Gastrocnemius medialis (tissue), 4 donors: ENCODE measurements around the gene L3MBTL1. TPM values are rescaled to one million over a fixed set of nuclear protein-coding genes. Genes with fewer than 3 reads are reported as not detected.

ENCODE experiments used
- ATAC-seq, 2 donors: fragments of 150-250 bp; one replicate each; pipeline ENCODE4 v1.9.1; 2016
- DNase-seq, 2 donors: peaks; one replicate each; pipeline ENCODE4 v3.0.0-alpha.2; 2019
- H3K27ac ChIP-seq, 4 donors: fragments of 200-600 bp; sonication (generic); 1 replicate in 1 of 4; 2 replicates in 3 of 4; pipeline ENCODE4 v1.5.1; 2016 to 2018; ENCODE audit warnings: mild to moderate bottlenecking in 2 of 4, moderate library complexity in 1 of 4
- H3K27me3 ChIP-seq, 3 donors: fragments of 200-600 bp; sonication (generic) in 2 of 3; 1 replicate in 1 of 3; 2 replicates in 2 of 3; pipeline versions ENCODE4 v1.5.1 to v1.6.0; 2016 to 2019; ENCODE audit warnings: mild to moderate bottlenecking in 1 of 3, moderate library complexity in 1 of 3
- H3K36me3 ChIP-seq, 2 donors: fragments of 200-600 bp; sonication (generic) in 1 of 2; one replicate each; pipeline ENCODE4 v1.5.1; 2017 to 2018
- H3K4me1 ChIP-seq, 2 donors: fragments of 200-600 bp; sonication (generic) in 1 of 2; one replicate each; pipeline ENCODE4 v1.5.1; 2016 to 2017; ENCODE audit warnings: mild to moderate bottlenecking in 2 of 2
- H3K4me3 ChIP-seq, 4 donors: fragments of 200-600 bp; sonication (generic) in 3 of 4; 1 replicate in 1 of 4; 2 replicates in 3 of 4; pipeline ENCODE4 v1.5.1; 2016 to 2019; ENCODE audit warnings: mild to moderate bottlenecking in 2 of 4
- H3K9me3 ChIP-seq, 3 donors: fragments of 200-600 bp; sonication (generic) in 2 of 3; 1 replicate in 1 of 3; 2 replicates in 2 of 3; pipeline ENCODE4 v1.5.1; 2016 to 2019
- POLR2A ChIP-seq, 2 donors: fragments of 450-650 bp; IDR thresholded peaks; one replicate each; pipeline ENCODE4 v1.6.1; 2017; ENCODE audit warnings: antibody characterized with exemption in 2 of 2, mild to moderate bottlenecking in 2 of 2, moderate library complexity in 2 of 2
- in situ Hi-C, 4 donors: fragments of 200-750 bp; cut with MboI; loops; one replicate each; pipeline versions ENCODE4 v1.15.0 to v1.8.0; 2017; ENCODE audit warnings: low sequenced_read_pairs in 4 of 4
- intact Hi-C: fragments of 100-400 bp; cut with DNase I; formaldehyde crosslinking; loops from one replicate; pipeline ENCODE4 v1.15.1; 2023; ENCODE audit warnings: low total_unique reads
- total RNA-seq, 4 donors: library from RNA; depleted of rRNA; stranded (reverse); fragments of >200 nt; gene quantifications; one replicate each; pipeline versions ENCODE4 v1.1.0 to v1.2.3, GENCODE V29; 2016
- TF ChIP-seq, protein P1 (sequence below), 5 experiments: fragments of 450-650 bp in 3 of 5; fragments of 200-600 bp in 2 of 5; sonication (generic) in 2 of 5; IDR thresholded peaks in 4 of 5; conservative IDR thresholded peaks in 1 of 5; 1 replicate in 4 of 5; 2 replicates in 1 of 5; pipeline ENCODE4 v1.5.1; 2016 to 2019; ENCODE audit warnings: antibody characterized with exemption in 5 of 5, mild to moderate bottlenecking in 3 of 5, moderate library complexity in 3 of 5

Gene L3MBTL1
- total RNA-seq, 4 donors from 2014 or later, result 1.1 to 6.0 (median 3.7) TPM

DNA sequence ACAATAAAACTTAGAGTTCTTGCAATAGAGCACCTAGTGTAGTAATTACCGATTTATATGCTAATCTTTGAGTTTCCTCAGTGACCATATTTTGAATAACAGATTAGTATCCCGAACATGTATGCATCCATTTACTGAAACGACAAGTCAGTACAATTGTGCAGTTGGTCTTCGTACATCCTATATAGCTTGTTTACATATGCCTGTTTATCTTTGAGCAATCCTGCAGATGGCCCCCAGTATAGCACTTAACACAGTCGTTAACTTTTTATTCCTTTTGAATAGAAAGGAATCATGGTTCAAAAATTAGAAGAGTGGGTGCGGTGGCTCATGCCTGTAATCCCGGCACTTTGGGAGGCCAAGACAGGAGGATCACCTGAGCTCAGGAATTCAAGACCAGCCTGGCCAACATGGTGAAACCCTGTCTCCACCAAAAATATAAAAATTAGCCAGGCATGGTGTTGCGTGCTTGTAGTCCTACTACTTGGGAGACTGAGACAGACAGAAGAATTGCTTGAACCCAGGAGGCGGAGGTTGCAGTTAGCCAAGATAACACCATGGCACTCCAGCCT, 43.2 kb upstream of the L3MBTL1 start:
- DNase-seq, result no peak
- ATAC-seq, result no peak
- Histone ChIP-seq H3K9me3 (no peaks in the 10 kb centered on the region), H3K4me1 (peaks cover 5 to 23% of the 10 kb centered on the region in 2 donors), H3K27me3 (no peaks in the 10 kb centered on the region), H3K4me3 (no peak overlapping the region), H3K27ac (no peak overlapping the region), H3K36me3 (peaks cover 2 to 78% of the 10 kb centered on the region in 2 donors)
- no peak for TF ChIP-seq POLR2A (IDR thresholded peaks at IDR 0.05)
- TF ChIP-seq, protein P1, sequence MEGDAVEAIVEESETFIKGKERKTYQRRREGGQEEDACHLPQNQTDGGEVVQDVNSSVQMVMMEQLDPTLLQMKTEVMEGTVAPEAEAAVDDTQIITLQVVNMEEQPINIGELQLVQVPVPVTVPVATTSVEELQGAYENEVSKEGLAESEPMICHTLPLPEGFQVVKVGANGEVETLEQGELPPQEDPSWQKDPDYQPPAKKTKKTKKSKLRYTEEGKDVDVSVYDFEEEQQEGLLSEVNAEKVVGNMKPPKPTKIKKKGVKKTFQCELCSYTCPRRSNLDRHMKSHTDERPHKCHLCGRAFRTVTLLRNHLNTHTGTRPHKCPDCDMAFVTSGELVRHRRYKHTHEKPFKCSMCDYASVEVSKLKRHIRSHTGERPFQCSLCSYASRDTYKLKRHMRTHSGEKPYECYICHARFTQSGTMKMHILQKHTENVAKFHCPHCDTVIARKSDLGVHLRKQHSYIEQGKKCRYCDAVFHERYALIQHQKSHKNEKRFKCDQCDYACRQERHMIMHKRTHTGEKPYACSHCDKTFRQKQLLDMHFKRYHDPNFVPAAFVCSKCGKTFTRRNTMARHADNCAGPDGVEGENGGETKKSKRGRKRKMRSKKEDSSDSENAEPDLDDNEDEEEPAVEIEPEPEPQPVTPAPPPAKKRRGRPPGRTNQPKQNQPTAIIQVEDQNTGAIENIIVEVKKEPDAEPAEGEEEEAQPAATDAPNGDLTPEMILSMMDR (IDR thresholded peaks at IDR 0.05 in 4 of 5, conservative IDR thresholded peaks at IDR 0.05 in 1 of 5), result no peak
- in situ Hi-C loops, result loop anchor here in 1 of 4 donors (25.0 kb wide), 1 partner anchor 748 kb away; the partner anchor contains the start of gene OSER1
- intact Hi-C loops, result no loop called here

DNA sequence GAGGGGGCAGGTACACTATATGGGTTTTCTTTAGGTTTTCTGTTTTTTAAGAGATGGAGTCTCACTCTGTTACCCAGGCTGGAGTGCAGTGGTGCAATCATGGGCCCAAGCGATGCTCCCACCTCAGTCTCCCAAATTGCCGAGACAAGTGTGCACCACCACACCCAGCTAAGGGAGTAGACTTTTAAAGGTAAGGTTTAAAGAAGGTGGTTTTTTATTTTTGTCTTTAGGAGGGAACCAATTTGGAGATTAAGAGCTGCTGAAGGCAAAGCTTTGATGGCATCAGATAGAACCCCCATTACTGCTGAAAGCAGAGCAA, 41.9 kb upstream of the L3MBTL1 start:
- Histone ChIP-seq H3K27me3 (no peaks in the 10 kb centered on the region), H3K9me3 (no peaks in the 10 kb centered on the region), H3K36me3 (peaks cover 2 to 70% of the 10 kb centered on the region in 2 donors), H3K27ac (no peak overlapping the region), H3K4me1 (peaks cover 0 to 19% of the 10 kb centered on the region in 2 donors), H3K4me3 (no peak overlapping the region)
- intact Hi-C loops, result no loop called here
- TF ChIP-seq POLR2A (IDR thresholded peaks at IDR 0.05), result no peak
- TF ChIP-seq, protein P1 (IDR thresholded peaks at IDR 0.05 in 4 of 5, conservative IDR thresholded peaks at IDR 0.05 in 1 of 5), result no peak
- DNase-seq (no peak), ATAC-seq (no peak)
- in situ Hi-C loops, result loop anchor here in 1 of 4 donors (25.0 kb wide), 1 partner anchor 747 kb away; the partner anchor contains the start of gene OSER1

DNA sequence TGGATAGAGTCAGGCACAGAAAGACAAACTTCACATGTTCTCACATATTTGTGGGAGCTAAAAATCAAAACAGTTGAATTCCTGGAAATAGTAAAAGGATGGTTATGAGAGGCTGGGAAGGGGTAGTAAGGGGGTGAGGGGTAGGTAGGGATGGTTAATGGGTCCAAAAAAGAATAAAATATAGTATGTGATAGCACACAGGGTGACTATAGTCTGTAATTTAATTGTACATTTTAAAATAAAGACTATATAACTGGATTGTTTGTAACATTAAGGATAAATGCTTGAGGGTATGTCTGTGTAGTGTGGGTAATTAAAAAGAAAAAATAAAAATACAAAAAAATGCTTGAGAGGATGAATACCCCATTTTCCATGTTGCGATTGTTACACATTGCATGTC, 39.9 kb upstream of the L3MBTL1 start:
- intact Hi-C loops (no loop called here), in situ Hi-C loops (loop anchor here in 1 of 4 donors (25.0 kb wide), 1 partner anchor 745 kb away; the partner anchor contains the start of gene OSER1)
- TF ChIP-seq, protein P1 (IDR thresholded peaks at IDR 0.05 in 4 of 5, conservative IDR thresholded peaks at IDR 0.05 in 1 of 5), result no peak
- no peak for TF ChIP-seq POLR2A (IDR thresholded peaks at IDR 0.05)
- Histone ChIP-seq H3K27me3 (no peaks in the 10 kb centered on the region), H3K27ac (no peak overlapping the region), H3K36me3 (peaks cover 0 to 52% of the 10 kb centered on the region in 2 donors), H3K9me3 (no peaks in the 10 kb centered on the region), H3K4me3 (no peak overlapping the region), H3K4me1 (peaks cover 0 to 6% of the 10 kb centered on the region in 2 donors)
- ATAC-seq (no peak), DNase-seq (no peak)

DNA sequence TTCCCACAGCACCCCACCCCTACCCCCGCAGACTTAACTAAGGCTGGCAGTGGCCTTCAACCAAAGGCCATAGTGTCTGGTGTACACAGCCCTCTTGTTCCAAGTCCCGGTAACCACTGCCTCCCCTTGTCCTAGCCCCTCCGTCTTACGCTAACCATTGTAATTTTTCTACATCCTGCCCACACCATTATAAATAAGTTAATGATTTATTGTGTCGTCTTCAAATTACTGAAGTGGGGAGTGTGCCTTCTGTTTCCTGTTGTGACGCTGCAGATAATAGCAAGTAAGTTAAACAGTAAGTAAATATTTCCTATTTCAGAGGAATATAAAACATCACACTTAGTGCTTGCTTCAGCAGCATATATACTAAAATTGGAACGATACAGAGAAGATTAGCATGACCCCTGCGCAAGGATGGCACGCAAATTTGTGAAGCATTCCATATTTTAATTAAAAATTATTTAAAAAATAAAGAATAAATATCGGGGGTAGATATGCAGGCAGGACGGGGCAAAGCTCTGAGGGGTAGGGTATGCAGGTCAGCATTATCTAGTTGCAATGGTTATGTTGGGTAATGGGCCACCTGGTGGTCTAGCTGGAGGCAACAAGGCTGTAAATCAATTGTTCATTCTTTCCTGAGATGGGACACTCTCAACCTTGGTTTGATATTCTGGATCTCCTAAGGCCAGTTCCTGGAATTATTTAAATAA, 34.7 kb upstream of the L3MBTL1 start:
- Histone ChIP-seq H3K4me3 (no peak overlapping the region), H3K36me3 (peaks cover 0 to 16% of the 10 kb centered on the region in 2 donors), H3K27me3 (no peaks in the 10 kb centered on the region), H3K27ac (no peak overlapping the region), H3K9me3 (no peaks in the 10 kb centered on the region), H3K4me1 (peaks cover 0 to 7% of the 10 kb centered on the region in 2 donors)
- in situ Hi-C loops (loop anchor here in 1 of 4 donors (25.0 kb wide), 1 partner anchor 739 kb away; the partner anchor contains the start of gene OSER1), intact Hi-C loops (no loop called here)
- TF ChIP-seq POLR2A (IDR thresholded peaks at IDR 0.05), result no peak
- TF ChIP-seq, protein P1 (IDR thresholded peaks at IDR 0.05 in 4 of 5, conservative IDR thresholded peaks at IDR 0.05 in 1 of 5), result no peak
- DNase-seq (no peak), ATAC-seq (no peak)
